ENCODE measurements around the gene COL6A1. TPM values are rescaled to one million over a fixed set of nuclear protein-coding genes. Genes with fewer than 3 reads are reported as not detected.
A peak's percentile ranks its signal among the peaks of the same experiment; 100 is the strongest.

Gene COL6A1
- total RNA-seq, 4 donors from 2014 or later, result 25.0 to 242 (median 54.9) TPM

DNA sequence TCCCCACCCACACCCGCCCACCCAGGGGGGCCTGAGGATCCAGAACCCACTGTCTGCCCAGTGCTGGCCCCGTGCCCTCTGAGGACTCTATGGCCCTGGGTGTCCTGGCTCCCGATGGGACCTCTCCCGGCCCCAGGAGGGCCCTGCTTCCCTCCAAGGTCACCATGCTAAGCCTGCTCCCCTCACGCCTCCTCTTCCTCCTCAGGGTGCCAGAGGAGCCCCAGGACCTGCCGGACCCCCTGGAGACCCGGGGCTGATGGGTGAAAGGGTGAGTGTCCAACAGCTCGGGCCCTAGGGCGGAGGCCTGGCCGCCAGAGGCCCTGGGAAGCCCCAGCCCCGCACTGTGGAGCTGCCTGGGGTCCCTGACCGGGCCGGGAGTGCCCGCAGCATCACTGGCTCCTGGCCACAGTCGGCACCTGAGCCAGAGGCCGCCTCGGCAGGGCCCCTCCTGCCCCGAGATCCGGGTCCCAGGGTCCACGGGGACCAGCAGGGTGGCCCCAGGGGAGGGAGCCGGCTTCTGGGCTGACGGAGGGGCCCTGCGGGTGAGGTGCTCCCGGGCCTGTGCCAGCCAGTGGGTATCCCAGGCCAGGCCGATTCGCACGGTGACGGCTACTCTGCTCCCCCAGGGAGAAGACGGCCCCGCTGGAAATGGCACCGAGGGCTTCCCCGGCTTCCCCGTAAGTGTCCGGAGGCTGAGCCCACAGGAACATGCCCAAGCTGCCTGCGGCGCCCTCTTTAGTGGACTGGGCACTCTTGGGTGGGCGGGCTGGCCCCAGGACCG lies 16.1 kb downstream of the COL6A1 start:
- H3K4me1 ChIP-seq, result peaks cover 0 to 24% (median 8%) of the 10 kb centered on the region in 3 donors
- WGBS, 2 donors, result 90% methylated on average over 3 of the region's 38 CpGs; no CpG with 5 or more reads in 1 of the 2 donors
- H3K27me3 ChIP-seq, result no peaks in the 10 kb centered on the region
- no peak overlapping the region for H3K4me3 ChIP-seq
- peaks cover 0 to 55% (median 0%) of the 10 kb centered on the region in 3 donors for H3K36me3 ChIP-seq
- H3K27ac ChIP-seq, result peak overlapping the region in 3 of 4 donors; percentile 34 to 52 (median 50)
- no peak for DNase-seq
- no peak for TF ChIP-seq CTCF (IDR thresholded peaks at IDR 0.05)
- H3K9me3 ChIP-seq, result no peaks in the 10 kb centered on the region
- intact Hi-C loops (cut with DNase I), result no loop called here

- peak overlapping the region in 3 of 4 donors; percentile 34 to 52 (median 50) for H3K27ac ChIP-seq
- TF ChIP-seq POLR2A (IDR thresholded peaks at IDR 0.05) (no peak), CTCF (IDR thresholded peaks at IDR 0.05) (no peak)
- peaks cover 0 to 61% (median 0%) of the 10 kb centered on the region in 3 donors for H3K36me3 ChIP-seq
- WGBS, 2 donors, result 79 to 87% methylated on average over 6 to 10 of the region's 22 CpGs
- no peaks in the 10 kb centered on the region for H3K9me3 ChIP-seq
- intact Hi-C loops (cut with DNase I), result no loop called here
- no peak overlapping the region for H3K4me3 ChIP-seq
- DNase-seq, result no peak
- H3K27me3 ChIP-seq, result no peaks in the 10 kb centered on the region
- H3K4me1 ChIP-seq, result peaks cover 0 to 18% (median 4%) of the 10 kb centered on the region in 3 donors
Observed at GRCh38 chr21:45998276-45998701, 16.7 kb downstream of the COL6A1 start.

DNA sequence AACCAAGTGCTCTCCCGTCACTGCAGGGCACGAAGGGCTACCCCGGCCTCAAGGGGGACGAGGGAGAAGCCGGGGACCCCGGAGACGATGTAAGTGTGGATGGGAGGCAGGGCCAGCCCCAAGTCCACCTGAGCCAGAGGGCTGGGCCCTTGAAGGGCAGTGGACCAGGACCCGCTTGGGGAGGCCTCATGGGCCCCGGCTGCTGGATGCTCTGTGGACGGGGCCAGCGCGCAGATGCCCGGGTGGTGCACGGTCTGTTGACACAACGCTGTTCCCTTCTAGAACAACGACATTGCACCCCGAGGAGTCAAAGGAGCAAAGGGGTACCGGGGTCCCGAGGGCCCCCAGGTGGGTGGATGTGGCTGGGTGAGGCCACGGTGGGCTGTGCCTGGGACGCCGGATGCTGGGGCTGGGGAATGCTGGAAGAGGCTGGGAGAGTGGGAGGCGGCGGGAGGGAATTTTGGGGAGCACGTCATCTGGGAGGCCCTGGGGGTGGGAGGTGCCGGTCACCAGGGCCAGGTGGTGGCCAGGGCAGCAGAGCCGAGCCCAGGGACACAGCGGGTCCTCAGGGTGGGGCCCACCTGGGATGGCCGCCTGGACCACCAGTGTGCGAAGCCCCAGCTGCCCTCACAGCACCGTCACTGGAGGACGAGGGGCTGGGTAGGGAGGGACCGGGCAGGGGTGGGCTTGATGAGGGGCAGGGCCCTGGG lies 17.5 kb downstream of the COL6A1 start:
- TF ChIP-seq POLR2A (IDR thresholded peaks at IDR 0.05) (no peak), CTCF (IDR thresholded peaks at IDR 0.05) (no peak)
- peaks cover 0 to 11% (median under 1%) of the 10 kb centered on the region in 3 donors for H3K4me1 ChIP-seq
- intact Hi-C loops (cut with DNase I), result no loop called here
- H3K27ac ChIP-seq, result peak overlapping the region in 2 of 4 donors; percentile 11 to 30
- H3K36me3 ChIP-seq, result peaks cover 0 to 68% (median 0%) of the 10 kb centered on the region in 3 donors
- no peaks in the 10 kb centered on the region for H3K27me3 ChIP-seq
- H3K4me3 ChIP-seq, result no peak overlapping the region
- WGBS, 2 donors, result 88 to 100% methylated on average over 6 to 14 of the region's 33 CpGs
- H3K9me3 ChIP-seq, result no peaks in the 10 kb centered on the region
- no peak for DNase-seq

- H3K4me3 ChIP-seq, result no peak overlapping the region
- WGBS, 2 donors, result 56 to 70% methylated on average over 8 to 10 of the region's 21 CpGs
- H3K4me1 ChIP-seq, result peaks cover 0 to 10% (median 0%) of the 10 kb centered on the region in 3 donors
- DNase-seq, result no peak
- peaks cover 0 to 67% (median 0%) of the 10 kb centered on the region in 3 donors for H3K36me3 ChIP-seq
- no peaks in the 10 kb centered on the region for H3K27me3 ChIP-seq
- intact Hi-C loops (cut with DNase I), result no loop called here
- no peaks in the 10 kb centered on the region for H3K9me3 ChIP-seq
- no peak for TF ChIP-seq CTCF (IDR thresholded peaks at IDR 0.05)
- no peak for TF ChIP-seq POLR2A (IDR thresholded peaks at IDR 0.05)
- H3K27ac ChIP-seq, result peak overlapping the region in 3 of 4 donors; percentile 45 to 76 (median 62)
Observed at GRCh38 chr21:45999581-46000181, 18.1 kb downstream of the COL6A1 start.
